HAP-1 (cell line): ENCODE data around the gene YPEL2.

Experiments
- DNase-seq, 2 experiments: peaks; one replicate each; pipeline ENCODE4 v3.0.0-alpha.2; 2016 to 2020; ENCODE audit warnings: low spot score in 2 of 2
- H3K27me3 ChIP-seq: fragments of 250-450 bp; sonication (Bioruptor Pico); 2 replicates; pipeline ENCODE4 v1.5.1; 2020; ENCODE audit warnings: low read depth, mild to moderate bottlenecking, moderate library complexity
- H3K36me3 ChIP-seq: fragments of 250-450 bp; sonication (Bioruptor Pico); replicated peaks from 2 replicates; pipeline ENCODE4 v1.5.1; 2020; ENCODE audit warnings: mild to moderate bottlenecking
- H3K4me1 ChIP-seq: fragments of 250-450 bp; sonication (Bioruptor Pico); 2 replicates; pipeline ENCODE4 v1.5.1; 2020; ENCODE audit warnings: mild to moderate bottlenecking
- H3K4me3 ChIP-seq: fragments of 250-450 bp; sonication (Bioruptor Pico); 2 replicates; pipeline ENCODE4 v1.5.1; 2020; ENCODE audit warnings: mild to moderate bottlenecking, moderate library complexity
- H3K9me3 ChIP-seq: fragments of 250-450 bp; sonication (Bioruptor Pico); 2 replicates; pipeline ENCODE4 v1.5.1; 2020; ENCODE audit warnings: mild to moderate bottlenecking, moderate library complexity
- in situ Hi-C: fragments of 300-500 bp; cut with MboI; formaldehyde crosslinking; loops from 3 replicates; pipeline ENCODE4 v1.14.3; 2020; ENCODE audit warnings: low sequenced_read_pairs, inconsistent platforms, mixed read lengths

The YPEL2 gene

DNA sequence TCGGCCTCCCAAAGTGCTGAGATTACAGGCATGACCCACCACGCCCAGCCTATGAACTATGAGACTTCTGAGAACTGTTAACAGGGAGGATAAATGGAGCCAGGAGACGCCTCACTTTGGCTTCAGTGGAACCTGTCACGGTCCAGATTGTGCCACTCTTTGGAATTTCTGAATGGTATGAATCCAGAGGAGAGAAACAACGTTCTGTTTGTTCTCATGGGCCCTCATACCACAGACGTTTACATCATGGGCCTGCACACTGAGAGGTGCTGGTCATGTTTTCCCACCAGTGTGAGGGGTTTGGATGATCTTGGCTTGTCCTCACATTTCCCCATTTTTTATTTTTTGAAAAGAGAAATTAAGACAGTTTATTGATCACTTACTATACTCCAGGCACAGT, 90.3 kb downstream of the YPEL2 start:
- Histone ChIP-seq H3K9me3 (no peaks in the 10 kb centered on the region; the same call in 1 of the 2 replicates), H3K27me3 (no peaks in the 10 kb centered on the region), H3K36me3 (no peaks in the 10 kb centered on the region), H3K4me1 (no peaks in the 10 kb centered on the region), H3K4me3 (no peak overlapping the region)
- DNase-seq: no peak
- in situ Hi-C loops: no loop called here

DNA sequence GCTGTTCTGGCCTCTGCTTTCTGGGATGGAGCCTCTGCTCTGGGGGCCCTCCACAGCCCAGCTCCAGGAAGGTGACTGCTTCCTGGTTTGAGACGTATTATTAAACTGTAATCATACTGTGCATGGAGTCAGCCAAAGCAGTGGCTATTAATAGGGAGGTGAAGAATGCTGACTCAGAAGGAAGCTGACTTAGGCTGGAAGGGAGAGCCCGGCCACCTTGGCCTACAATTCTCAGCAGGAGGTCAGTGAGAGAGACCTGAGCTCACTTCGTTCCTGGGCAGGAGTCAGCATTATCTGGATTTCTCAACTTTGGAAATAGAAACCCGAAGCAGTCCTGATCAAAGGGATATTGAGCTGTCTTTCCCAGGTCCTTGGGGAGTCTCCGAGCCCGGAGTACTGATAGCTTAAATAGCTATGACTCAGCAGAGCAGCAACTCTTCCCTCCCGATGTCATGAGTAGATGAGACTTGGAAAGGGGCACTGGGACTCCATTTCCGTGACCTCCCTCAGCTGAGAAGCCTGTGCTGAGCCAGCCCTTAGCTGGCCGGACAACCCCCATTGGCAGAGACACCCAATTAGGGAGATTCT, 91.8 kb downstream of the YPEL2 start:
- in situ Hi-C loops: no loop called here
- no peaks in the 10 kb centered on the region for H3K4me1 ChIP-seq
- H3K4me3 ChIP-seq: no peak overlapping the region
- no peaks in the 10 kb centered on the region for H3K36me3 ChIP-seq
- H3K9me3 ChIP-seq: no peaks in the 10 kb centered on the region
- no peak for DNase-seq
- no peaks in the 10 kb centered on the region for H3K27me3 ChIP-seq

DNA sequence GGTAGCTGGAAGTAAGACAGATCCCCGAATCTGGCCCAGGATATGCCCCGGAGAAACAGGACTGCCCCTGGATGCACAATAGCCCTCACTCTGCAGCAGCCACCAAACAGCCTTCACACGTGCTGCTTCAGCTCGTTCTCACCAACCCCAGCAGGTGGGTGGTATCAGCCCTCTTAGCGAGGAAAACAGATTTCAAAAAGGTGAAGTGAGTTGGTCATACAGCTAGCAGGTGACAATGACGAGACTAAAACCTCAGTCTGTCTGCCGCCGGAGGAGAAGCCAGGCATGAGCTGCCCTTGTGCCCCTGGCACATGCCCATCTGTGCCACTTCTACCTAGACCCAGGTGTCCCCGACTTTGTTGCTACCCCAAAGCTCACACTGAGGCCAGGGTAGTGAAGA, 92.4 kb downstream of the YPEL2 start:
- Histone ChIP-seq H3K4me3 (no peak overlapping the region), H3K27me3 (no peaks in the 10 kb centered on the region), H3K36me3 (no peaks in the 10 kb centered on the region), H3K9me3 (no peaks in the 10 kb centered on the region), H3K4me1 (no peaks in the 10 kb centered on the region)
- in situ Hi-C loops: no loop called here
- no peak for DNase-seq

DNA sequence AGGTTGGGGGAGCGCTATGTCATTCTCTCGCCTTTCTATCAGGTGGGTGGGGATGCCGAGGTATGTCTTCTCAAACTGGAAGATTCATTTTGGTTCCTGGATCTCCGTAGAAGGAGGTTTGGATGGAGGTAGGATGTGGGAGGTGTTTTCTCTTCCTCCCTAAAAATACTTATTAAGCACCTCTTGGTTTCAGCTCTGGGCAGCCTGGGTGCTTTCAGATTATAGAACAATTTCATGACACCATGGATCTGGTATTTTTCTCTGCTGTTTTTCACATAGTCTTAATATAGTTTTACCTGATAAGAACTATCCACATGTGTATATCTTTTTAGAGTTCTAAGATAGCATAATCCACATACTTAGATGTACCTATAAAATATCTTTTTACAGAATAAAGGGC, 92.9 kb downstream of the YPEL2 start:
- Histone ChIP-seq H3K4me3 (no peak overlapping the region), H3K27me3 (no peaks in the 10 kb centered on the region), H3K36me3 (no peaks in the 10 kb centered on the region), H3K9me3 (no peaks in the 10 kb centered on the region), H3K4me1 (no peaks in the 10 kb centered on the region)
- in situ Hi-C loops: no loop called here
- no peak for DNase-seq

DNA sequence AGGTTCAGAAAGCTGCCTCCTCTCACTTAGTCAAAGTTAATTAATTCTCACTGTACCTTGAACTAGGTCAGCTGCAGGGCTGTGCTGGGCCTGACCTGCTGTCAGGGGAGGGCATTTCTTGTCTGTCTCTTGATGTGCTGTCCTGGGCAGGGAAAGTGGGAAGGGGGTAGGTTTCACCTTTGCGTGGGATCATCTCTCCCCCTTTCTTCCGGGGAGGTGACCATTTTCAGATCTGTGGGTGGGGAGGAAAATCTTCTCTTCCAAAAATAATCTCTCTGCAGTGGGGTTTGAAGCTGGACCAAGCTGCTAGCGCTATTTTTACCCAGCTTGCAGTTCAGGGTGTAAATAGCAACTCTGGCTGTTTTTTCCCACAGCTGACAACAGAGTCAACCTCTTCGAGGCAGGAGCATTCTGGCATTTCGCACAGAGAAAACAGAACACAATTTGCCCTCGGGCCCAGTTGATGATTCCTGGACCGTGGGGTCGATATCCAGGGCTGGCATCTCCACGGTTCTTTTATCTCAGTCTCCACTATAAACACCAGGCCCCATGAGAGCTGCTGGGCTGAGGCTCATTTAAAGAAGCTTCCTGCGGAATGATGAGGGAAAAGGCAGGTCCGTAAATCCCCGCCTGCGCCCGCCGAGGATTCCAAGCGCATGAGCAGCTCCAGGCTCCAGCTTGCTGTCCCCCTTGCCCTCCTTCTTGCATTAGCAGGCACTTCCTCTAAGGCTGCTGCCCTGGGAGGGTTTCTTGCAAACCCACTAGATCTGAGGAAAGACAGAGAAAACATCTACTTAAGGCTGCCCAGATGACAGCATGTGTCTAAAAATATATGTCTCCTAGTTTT, 93.9 kb downstream of the YPEL2 start:
- in situ Hi-C loops: no loop called here
- Histone ChIP-seq H3K4me1 (no peaks in the 10 kb centered on the region), H3K27me3 (no peaks in the 10 kb centered on the region), H3K4me3 (no peak overlapping the region), H3K9me3 (no peaks in the 10 kb centered on the region), H3K36me3 (no peaks in the 10 kb centered on the region)
- no peak for DNase-seq

DNA sequence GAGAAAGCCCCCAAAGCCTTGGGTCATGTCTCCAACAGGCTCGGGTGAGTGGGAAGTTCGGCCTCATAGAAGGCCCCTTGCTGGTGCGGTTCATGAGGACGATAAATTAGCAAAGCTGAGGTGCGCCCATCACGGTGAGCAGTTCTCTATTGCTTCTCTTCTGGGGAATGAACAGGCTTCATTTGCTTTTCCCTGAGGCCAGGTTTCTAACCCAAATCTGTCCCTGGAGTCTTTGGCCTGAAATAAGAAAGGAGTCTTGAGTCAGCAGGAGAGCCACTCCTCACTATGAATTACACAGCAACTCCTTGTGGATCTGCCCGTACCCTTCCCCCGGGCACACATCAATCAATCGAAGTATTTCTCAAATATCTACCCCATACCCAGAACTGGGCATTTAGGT, 94.6 kb downstream of the YPEL2 start:
- no peak for DNase-seq
- Histone ChIP-seq H3K27me3 (no peaks in the 10 kb centered on the region), H3K4me3 (no peak overlapping the region), H3K4me1 (no peaks in the 10 kb centered on the region), H3K9me3 (no peaks in the 10 kb centered on the region), H3K36me3 (no peaks in the 10 kb centered on the region)
- in situ Hi-C loops: no loop called here

DNA sequence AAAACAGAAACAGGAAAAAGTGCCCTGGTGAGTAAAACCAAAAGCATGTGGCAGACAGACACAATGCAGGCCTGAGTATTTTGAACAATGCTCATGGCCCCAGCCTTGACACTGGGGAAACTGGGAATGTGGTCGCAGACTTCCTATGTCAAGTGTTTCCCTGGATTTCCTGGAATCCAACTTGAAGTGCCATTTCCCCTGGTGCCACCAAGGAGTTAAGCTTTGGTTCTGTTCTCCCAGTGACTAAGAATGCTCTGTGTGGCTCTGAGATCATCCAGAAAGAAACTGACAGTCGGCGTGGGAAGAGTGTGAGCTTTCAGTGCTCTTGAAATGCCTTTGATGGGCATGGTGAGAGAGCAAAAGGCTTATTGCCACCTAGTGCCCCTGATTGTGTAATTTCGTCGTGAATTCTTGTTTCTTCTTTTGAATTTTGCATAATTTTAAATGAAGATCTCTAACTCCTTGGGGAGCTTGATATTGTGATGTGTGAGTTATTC, 96.0 kb downstream of the YPEL2 start:
- in situ Hi-C loops: no loop called here
- Histone ChIP-seq H3K36me3 (no peaks in the 10 kb centered on the region), H3K4me1 (no peaks in the 10 kb centered on the region), H3K9me3 (no peaks in the 10 kb centered on the region), H3K27me3 (no peaks in the 10 kb centered on the region), H3K4me3 (no peak overlapping the region)
- DNase-seq: no peak

DNA sequence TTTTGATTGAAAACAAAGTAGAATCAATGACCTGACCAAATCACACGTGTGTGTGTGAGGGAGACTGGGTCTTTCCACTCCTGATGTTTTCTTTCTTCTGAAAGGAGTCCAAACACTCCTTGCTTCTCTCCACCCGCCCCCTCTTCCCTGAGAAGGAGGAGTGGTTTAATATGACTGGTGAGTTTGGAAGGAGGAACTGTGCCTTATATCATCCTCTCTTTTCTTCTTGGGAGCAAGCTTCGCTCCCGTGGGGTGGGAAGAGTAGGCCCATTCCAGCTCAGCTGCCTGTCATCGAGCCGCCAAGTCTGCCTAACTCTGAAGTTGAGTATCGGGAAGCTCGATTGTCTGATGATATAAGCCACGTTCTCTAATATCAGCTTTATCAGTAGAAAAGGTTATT, 96.5 kb downstream of the YPEL2 start:
- Histone ChIP-seq H3K9me3 (no peaks in the 10 kb centered on the region; the same call in 1 of the 2 replicates), H3K36me3 (no peaks in the 10 kb centered on the region), H3K27me3 (no peaks in the 10 kb centered on the region), H3K4me3 (no peak overlapping the region), H3K4me1 (no peaks in the 10 kb centered on the region)
- in situ Hi-C loops: no loop called here
- no peak for DNase-seq

DNA sequence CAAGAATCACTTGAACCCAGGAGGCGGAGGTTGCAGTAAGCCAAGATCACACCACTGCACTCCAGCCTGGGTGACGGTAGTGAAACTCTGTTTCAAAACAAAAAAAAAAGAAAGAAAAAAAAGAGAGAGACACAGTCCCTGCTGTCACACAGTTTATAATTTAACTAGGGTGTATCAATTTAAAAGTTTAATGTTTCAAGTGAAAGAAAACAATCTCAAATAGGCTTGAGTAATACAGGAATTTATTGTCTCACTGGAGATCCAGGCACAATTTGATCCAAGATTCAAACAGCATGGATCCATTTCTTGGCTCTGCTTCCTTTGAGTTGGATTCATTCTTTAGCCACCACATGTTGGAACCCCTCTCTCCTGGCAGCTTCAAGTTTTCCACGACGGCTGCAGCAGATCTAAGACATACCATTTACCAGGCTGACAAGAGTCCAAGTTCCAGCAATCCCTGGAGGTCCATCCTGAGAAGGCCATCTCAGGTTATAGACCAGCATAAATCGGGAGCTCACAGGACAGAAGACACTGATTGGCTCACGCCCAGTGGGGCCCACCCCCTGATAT, 97.5 kb downstream of the YPEL2 start:
- no peaks in the 10 kb centered on the region; the same call in 1 of the 2 replicates for H3K9me3 ChIP-seq
- H3K4me3 ChIP-seq: no peak overlapping the region
- no peaks in the 10 kb centered on the region for H3K4me1 ChIP-seq
- no peaks in the 10 kb centered on the region for H3K36me3 ChIP-seq
- no peak for DNase-seq
- in situ Hi-C loops: no loop called here
- H3K27me3 ChIP-seq: no peaks in the 10 kb centered on the region

DNA sequence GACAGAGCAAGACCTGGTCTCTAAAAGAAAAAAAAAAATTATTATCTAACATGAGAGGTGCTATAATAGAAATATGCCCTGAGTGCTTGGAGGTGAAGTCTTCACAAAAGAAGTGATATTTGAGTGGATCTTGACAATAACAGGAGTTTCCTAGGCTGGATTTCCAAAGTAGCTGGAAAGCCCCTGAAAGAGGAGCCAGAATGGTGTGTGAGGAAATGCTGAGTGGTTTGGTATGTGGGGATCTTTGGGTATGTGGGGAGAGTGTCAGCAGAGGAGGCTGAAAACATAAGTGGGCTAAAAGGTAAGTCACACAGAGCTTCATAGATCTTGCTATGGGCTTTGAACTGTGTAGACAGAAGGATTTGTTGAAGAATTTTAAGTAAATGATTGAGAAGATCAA, 100.1 kb downstream of the YPEL2 start:
- Histone ChIP-seq H3K36me3 (no peaks in the 10 kb centered on the region), H3K4me3 (no peak overlapping the region), H3K4me1 (peaks cover 7% of the 10 kb centered on the region; the same call in 1 of the 2 replicates), H3K27me3 (no peaks in the 10 kb centered on the region), H3K9me3 (no peaks in the 10 kb centered on the region; the same call in 1 of the 2 replicates)
- in situ Hi-C loops: no loop called here
- DNase-seq: no peak

DNA sequence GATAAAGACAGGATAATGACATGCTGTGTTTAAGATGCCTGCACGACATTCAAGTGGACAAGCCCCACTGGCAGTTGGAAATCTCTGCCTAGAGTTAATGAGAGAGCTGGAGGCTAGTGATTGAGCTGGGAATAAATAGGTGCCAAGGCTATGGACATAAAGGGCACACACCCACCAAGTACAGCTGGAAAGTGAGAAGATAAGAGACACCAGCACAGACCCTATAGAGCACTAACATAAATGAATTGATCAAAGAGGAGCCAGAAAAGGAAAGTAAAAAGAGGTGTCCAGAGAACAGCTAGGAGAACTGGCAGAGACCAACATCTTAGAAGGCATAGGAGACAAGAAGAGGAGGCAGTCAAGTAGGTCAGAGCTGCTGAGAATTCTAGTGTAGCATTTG, 101.2 kb downstream of the YPEL2 start:
- DNase-seq: no peak

DNA sequence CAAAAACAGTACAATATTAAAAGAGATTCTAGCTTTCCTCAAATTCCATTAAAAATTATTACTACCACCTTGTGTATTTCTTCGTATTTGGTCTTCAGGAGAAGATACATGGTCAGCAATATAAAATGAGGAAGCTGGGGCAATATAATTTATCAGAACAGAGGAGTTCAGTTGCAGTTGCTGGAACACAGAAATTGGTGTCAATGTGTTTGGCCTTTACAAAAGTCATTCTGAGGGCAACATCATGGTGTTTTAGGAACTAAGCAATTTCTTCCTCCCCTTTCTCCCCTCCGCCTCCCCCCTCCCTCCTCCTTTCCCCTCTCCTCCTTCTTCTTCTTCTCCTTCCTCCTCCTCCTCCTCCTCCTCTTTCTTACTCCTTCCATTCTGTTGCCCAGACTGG, 102.1 kb downstream of the YPEL2 start:
- no peak for DNase-seq
- H3K4me1 ChIP-seq: peaks cover 12% of the 10 kb centered on the region; the same call in 1 of the 2 replicates
- in situ Hi-C loops: no loop called here
- H3K4me3 ChIP-seq: no peak overlapping the region
- H3K36me3 ChIP-seq: no peaks in the 10 kb centered on the region
- no peaks in the 10 kb centered on the region; the same call in 1 of the 2 replicates for H3K9me3 ChIP-seq
- H3K27me3 ChIP-seq: no peaks in the 10 kb centered on the region

More for the DNA sequence above, 101.2 kb downstream of the YPEL2 start:
- in situ Hi-C loops: no loop called here
- H3K9me3 ChIP-seq: no peaks in the 10 kb centered on the region; the same call in 1 of the 2 replicates
- H3K4me3 ChIP-seq: no peak overlapping the region
- H3K4me1 ChIP-seq: peaks cover 7% of the 10 kb centered on the region; the same call in 1 of the 2 replicates
- H3K27me3 ChIP-seq: no peaks in the 10 kb centered on the region
- H3K36me3 ChIP-seq: no peaks in the 10 kb centered on the region

DNA sequence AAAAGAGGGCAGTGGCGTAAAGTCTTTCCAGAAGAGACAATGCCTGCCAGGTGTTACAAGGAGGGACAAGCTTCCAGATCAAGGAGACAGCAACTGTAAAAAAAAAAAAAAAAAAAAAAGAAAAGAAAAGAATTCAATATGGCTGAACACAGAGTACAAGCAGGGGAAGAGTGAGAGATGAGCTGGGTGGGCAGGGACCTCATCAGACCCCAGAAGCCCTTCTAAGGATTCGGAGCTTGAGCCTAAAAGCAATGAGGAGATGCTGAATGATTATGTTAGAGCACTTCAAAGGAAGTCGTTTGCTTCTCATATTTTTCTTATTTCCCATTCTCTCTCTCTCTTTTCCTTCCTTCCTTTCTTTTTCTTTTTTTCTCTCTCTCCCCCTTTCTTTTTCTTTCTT, 103.0 kb downstream of the YPEL2 start:
- Histone ChIP-seq H3K4me1 (peaks cover 13% of the 10 kb centered on the region), H3K27me3 (no peaks in the 10 kb centered on the region), H3K9me3 (no peaks in the 10 kb centered on the region; the same call in 1 of the 2 replicates), H3K36me3 (no peaks in the 10 kb centered on the region), H3K4me3 (no peak overlapping the region)
- in situ Hi-C loops: no loop called here
- no peak for DNase-seq

DNA sequence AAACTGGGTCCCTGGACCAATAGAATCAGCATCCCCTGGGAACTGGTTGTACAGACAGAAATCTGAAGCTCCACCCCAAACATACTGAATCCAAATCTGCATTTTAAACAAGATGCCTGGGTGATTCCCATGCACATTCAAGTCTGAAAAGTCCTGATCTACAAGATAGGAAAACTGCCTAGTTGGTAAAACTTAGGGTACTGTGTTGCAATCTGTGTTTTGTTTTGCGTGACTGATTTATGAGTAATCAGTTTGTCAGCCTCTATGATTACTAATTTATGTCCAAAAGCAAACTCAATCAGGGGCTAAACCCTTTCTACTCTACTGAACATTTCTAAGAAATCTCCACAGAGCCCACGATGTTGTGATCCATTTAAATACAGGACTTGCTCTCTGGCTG, 103.8 kb downstream of the YPEL2 start:
- no peak overlapping the region for H3K4me3 ChIP-seq
- H3K4me1 ChIP-seq: peaks cover 16% of the 10 kb centered on the region
- H3K27me3 ChIP-seq: no peaks in the 10 kb centered on the region
- in situ Hi-C loops: no loop called here
- no peak for DNase-seq
- no peaks in the 10 kb centered on the region for H3K36me3 ChIP-seq
- H3K9me3 ChIP-seq: no peaks in the 10 kb centered on the region; the same call in 1 of the 2 replicates
